HG03139 (cell line): ENCODE results near the gene GPR179.

Experiments
- ATAC-seq: cut with Tn5 transposase; IDR thresholded peaks from one replicate; pipeline ENCODE4 v1.9.1; 2021; ENCODE audit not compliant: unreplicated experiment

Gene GPR179, protein sequence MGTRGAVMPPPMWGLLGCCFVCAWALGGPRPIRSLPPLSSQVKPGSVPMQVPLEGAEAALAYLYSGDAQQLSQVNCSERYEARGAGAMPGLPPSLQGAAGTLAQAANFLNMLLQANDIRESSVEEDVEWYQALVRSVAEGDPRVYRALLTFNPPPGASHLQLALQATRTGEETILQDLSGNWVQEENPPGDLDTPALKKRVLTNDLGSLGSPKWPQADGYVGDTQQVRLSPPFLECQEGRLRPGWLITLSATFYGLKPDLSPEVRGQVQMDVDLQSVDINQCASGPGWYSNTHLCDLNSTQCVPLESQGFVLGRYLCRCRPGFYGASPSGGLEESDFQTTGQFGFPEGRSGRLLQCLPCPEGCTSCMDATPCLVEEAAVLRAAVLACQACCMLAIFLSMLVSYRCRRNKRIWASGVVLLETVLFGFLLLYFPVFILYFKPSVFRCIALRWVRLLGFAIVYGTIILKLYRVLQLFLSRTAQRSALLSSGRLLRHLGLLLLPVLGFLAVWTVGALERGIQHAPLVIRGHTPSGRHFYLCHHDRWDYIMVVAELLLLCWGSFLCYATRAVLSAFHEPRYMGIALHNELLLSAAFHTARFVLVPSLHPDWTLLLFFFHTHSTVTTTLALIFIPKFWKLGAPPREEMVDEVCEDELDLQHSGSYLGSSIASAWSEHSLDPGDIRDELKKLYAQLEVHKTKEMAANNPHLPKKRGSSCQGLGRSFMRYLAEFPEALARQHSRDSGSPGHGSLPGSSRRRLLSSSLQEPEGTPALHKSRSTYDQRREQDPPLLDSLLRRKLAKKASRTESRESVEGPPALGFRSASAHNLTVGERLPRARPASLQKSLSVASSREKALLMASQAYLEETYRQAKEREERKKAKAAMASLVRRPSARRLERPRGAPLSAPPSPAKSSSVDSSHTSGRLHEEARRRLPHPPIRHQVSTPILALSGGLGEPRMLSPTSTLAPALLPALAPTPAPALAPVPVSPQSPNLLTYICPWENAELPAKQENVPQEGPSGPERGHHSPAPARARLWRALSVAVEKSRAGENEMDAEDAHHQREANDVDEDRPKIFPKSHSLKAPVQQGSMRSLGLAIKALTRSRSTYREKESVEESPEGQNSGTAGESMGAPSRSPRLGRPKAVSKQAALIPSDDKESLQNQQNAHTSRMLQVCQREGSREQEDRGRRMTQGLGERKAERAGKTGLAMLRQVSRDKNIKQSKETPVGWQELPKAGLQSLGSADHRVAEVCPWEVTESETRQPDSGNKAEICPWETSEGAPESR (N-terminal part only)

DNA sequence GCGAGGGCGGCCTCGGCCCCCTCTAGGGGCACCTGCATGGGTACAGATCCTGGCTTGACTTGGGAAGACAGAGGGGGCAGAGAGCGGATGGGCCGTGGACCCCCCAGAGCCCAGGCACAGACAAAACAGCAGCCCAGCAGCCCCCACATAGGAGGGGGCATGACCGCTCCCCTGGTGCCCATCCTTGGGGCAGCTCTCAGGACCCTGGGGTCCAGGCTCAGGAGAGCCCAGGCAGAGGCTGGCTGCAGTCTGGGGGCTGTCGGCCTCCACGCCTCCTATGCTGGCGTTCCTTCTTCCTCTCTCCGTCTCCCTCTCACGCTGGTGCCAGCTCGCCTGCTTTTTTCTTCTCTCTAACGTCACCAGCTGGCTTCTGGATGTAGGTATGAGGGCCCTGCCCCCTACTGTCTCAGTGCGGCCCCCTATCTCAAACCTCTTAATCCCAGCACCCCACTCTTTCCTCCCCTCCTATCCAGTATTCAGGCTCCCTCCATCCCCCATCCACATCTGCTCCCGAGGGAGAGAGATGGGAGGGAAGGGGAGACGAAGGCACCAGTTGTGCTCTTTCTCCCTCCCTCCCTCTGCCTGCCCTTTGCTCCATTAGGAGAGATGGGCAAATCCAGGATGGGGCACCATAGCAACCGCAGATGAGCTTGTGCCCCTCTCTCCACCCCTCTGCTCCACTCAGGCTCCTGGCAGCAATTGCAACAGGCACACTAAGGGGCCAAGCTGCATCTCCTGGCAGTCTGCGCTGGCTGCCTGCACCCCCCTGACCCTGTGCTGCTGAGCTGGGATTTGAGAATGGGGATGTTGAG, at the start of gene GPR179:
Gene GPR179, minus strand, starts transcription at position 349 of the 812 bp plus-strand sequence. Its CDS starts 167 bp downstream, at position 182.
- ATAC-seq = no peak

- no peak for ATAC-seq
These were observed 35.7 kb upstream of the GPR179 start for GRCh38 chr17:38379448-38379847.

GRCh38 chr17:38369124-38369886, 25.5 kb upstream of the GPR179 start:
- ATAC-seq = no peak

DNA sequence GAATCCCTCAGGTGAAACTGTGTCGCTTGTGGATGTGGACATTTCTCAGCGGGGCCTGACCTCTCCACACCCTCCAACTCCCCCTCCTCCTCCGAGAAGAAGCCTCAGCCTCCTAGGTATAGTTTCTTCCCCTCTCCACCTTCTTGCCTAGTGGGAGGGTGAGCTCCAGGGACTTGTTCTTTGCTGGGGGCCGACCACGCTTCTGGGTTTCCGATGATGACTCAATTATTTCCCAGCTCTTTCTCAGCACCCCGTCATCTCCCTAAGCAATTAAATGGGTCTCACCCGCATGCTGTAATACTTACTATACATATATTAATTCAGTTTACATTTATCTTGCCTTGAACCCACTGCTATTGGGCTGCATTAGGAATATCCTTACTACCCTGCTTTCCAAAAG, 21.0 kb upstream of the GPR179 start:
- ATAC-seq = no peak

- ATAC-seq = no peak
These were observed 19.3 kb upstream of the GPR179 start for GRCh38 chr17:38363016-38363415.

DNA sequence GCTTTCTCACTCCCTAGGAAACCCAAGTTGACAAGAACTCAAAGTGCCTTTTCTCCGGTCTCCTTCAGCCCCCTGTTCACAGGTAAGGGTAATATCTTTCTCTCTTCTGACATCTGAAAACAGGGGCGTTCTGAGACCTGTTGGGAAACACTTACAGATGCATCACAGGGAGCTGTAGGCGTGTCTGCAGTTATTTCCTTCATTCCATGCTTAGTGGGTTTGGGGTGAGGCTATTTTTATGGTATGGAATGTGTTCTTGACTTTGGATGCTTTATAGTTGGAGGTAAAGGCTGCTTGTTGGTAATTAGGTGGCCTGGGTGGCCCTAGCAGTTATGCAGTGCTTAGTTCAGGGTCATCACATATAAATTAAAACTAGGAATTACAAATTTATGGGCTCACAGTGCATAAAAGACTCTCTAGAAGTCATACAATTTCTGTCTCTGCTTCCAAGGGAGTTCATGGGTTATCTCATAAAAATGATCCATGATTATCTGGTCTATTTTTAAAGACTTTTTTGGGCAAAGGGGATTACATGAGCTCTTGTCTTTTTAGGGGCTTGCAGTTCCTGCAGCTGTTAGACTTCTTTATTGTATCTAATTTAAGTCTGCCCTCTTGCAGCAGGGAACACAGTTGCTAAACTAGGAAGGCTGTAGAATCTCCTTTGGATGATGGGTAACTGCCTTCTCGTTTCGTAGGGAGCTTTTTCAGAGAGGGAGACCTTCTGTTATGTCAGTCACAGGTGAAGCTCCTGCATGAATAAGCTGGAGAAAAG, 18.1 kb upstream of the GPR179 start:
- no peak for ATAC-seq

- no peak for ATAC-seq
These were observed 15.1 kb upstream of the GPR179 start for GRCh38 chr17:38358586-38359513.

DNA sequence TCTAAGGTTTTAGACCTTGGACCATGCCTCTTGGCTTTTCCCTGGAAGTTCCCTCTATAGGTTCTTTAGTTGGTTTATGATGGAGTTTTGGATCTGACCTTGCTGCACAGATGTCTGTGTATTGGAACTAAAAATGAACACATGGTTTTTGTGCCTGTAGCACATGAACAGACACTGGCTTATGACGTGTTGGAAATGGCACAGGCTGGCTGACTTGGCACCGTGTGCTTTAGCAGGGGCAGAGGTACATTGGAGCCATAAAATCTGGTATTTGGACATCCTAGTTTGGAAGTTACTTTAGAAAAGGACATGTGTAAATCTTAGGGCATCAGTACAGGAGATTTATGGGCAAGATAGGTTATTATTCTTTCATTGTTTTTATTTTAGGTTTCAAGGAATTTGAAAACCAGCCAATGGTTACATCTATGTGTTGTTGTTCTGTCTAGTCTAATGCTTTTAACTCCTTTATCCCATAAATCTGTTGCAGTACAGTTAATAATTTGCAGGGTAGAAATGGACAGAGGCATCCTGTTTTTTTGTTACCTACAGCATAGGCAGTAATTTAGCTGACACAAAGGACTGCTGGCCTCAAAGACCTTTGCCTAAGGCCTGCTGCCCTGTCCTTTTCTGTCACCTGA, 13.8 kb upstream of the GPR179 start:
- ATAC-seq = no peak

- no peak for ATAC-seq
These were observed 11.5 kb upstream of the GPR179 start for GRCh38 chr17:38355251-38355650.

GRCh38 chr17:38354466-38354865, 10.7 kb upstream of the GPR179 start:
- no peak for ATAC-seq

GRCh38 chr17:38353668-38354067, 9.9 kb upstream of the GPR179 start:
- ATAC-seq = no peak

DNA sequence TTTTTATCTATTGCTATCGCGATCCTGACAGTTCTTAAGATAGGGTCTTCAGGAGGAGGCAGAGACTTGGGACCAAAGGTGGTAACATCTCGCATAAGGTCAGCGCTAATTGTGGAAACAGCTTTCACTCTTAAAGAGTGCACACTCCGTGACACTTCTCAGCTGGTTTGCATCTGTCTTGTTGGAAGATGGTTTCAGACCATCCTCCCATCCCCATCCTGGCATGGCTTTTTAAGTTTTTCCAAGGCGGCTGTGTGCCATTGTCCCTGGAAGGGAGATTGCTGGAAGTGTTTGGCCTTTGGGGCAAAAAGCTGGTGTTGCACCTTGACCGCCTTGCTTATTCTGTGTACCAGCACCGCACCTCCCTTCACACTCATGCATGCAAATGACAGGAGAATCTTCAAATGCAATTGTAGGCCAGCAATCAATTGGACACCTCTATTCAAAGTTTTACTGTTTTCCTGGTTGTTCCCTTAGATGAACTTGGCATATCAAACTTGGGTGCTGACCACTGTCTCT, 9.4 kb upstream of the GPR179 start:
- ATAC-seq = no peak

DNA sequence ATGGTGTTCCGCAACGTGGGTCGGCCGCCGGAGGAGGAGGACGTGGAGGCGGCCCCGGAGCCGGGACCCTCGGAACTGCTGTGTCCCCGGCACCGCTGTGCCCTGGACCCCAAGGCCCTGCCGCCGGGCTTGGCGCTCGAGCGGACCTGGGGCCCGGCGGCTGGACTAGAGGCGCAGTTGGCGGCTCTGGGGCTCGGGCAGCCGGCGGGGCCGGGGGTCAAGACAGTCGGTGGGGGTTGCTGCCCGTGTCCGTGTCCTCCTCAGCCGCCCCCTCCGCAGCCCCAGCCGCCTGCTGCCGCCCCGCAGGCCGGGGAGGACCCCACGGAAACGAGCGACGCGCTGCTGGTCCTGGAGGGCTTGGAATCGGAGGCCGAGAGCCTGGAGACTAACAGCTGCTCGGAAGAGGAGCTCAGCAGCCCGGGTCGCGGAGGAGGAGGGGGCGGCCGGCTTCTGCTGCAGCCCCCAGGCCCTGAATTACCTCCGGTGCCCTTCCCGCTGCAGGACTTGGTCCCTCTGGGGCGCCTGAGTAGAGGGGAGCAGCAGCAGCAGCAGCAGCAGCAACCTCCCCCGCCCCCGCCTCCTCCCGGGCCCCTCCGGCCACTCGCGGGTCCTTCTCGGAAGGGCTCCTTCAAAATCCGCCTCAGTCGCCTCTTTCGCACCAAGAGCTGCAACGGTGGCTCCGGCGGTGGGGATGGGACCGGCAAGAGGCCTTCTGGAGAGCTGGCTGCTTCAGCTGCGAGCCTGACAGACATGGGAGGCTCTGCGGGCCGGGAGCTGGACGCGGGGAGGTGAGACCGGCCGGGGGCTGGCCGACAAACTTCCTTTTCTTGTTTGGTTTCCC, 8.7 kb upstream of the GPR179 start:
- ATAC-seq = peak; percentile 21

DNA sequence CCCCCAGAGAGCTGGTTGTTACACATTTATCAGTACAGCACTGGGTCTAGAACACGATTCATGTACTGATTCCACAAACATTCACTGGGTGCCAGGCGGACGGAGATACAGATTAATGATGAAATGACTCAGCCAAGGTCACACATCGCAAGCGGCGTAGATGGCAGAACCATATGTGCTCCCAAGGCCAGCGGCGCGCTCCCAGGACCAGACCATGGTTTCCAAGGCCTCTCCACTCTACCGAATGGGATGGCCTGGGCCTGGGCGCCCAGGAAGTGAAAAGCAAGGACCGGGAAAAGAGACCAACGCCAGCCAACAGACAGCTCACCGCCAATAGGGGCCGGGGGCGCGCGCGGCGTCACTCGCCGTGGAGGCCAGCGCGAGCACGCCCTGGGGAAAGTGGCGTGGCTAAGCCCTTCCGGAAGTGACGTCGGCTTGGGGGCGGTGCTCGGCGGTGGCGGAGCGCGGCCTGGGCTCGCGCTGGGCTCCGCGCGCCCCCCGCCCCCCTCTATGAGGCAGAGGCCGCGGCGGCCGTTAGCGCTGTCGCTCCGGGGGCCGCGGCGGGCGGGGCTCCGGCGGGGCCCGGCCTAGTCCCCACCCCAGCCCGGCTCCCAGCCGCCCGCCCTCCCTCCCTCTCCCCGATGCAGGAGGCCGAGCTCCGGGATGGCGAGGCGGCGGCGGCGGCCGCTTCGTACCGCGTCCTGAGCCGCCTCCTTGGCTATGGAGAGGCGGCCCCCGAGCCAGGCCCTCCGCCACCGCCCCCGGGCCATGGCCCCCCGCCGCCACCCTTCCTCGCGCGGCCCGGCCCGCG, 7.9 kb upstream of the GPR179 start, which contains the start of gene SOCS7:
Gene SOCS7, plus strand, starts transcription at position 433 of the 811 bp plus-strand sequence. Its CDS starts 209 bp downstream, at position 642.
- ATAC-seq = peak; percentile 76

GRCh38 chr17:38350035-38350434, 6.3 kb upstream of the GPR179 start:
- no peak for ATAC-seq
